Retinal pigment epithelial cell (primary cell): ENCODE data around the gene KRTAP10-10.
"Not testable (repeated sequence)": the region's sequence is repeated elsewhere in the genome, so short reads cannot be mapped to it uniquely, and the experiment has no call there.

Experiments used
- DNase-seq: peaks from one replicate; pipeline ENCODE4 v3.0.0-alpha.2; 2010; ENCODE audit warnings: low read depth
- H3K4me3 ChIP-seq: 2 replicates; pipeline ENCODE4 v1.5.1; 2011; ENCODE audit warnings: mild to moderate bottlenecking, low read length, control low read depth, moderate library complexity
- CTCF ChIP-seq: conservative IDR thresholded peaks from 2 replicates; pipeline ENCODE4 v1.5.1; 2011; ENCODE audit warnings: low read depth, low read length, control low read depth, inconsistent platforms

KRTAP10-10 gene

GRCh38 chr21:44677881-44678280 is 40.7 kb downstream of the KRTAP10-10 start:
- TF ChIP-seq CTCF, result no peak
- DNase-seq, result no peak
- no peak overlapping the region for H3K4me3 ChIP-seq

GRCh38 chr21:44681152-44681551 is 44.0 kb downstream of the KRTAP10-10 start:
- no peak for TF ChIP-seq CTCF
- H3K4me3 ChIP-seq, result no peak overlapping the region
- no peak for DNase-seq

- no peak within 1 kb of the TSS for H3K4me3 ChIP-seq
- TF ChIP-seq CTCF, result no peak
- no peak for DNase-seq
These were observed 44.9 kb downstream of the KRTAP10-10 start, which contains the start of gene KRTAP12-1 for GRCh38 chr21:44681861-44682579. Gene KRTAP12-1 (minus strand): TSS chr21:44682163. CDS start chr21:44682123, 40 bp downstream.

GRCh38 chr21:44682580-44683151 is 45.5 kb downstream of the KRTAP10-10 start:
- no peak for DNase-seq
- no peak for TF ChIP-seq CTCF
- no peak overlapping the region for H3K4me3 ChIP-seq

GRCh38 chr21:44684077-44684476 is 46.9 kb downstream of the KRTAP10-10 start:
- no peak for TF ChIP-seq CTCF
- DNase-seq, result no peak
- no peak overlapping the region for H3K4me3 ChIP-seq

- no peak for DNase-seq
- no peak for TF ChIP-seq CTCF
- H3K4me3 ChIP-seq, result no peak overlapping the region
These were observed 47.3 kb downstream of the KRTAP10-10 start for GRCh38 chr21:44684483-44684882.

- H3K4me3 ChIP-seq, DNase-seq: not testable (repeated sequence)
These were observed 47.9 kb downstream of the KRTAP10-10 start for GRCh38 chr21:44685050-44685449.
